ENCODE measurements around the gene ANKRD36C.
"Not testable (repeated sequence)": the region's sequence is repeated elsewhere in the genome, so short reads cannot be mapped to it uniquely, and the experiment has no call there.

GRCh38 chr2:95894443-95894842, 97.2 kb downstream of the ANKRD36C start:
- not testable (repeated sequence) for TF ChIP-seq SUZ12 (IDR thresholded peaks at IDR 0.05; ENCODE audit: extremely low read depth, insufficient read depth, insufficient read length); YY1 (IDR thresholded peaks at IDR 0.05; ENCODE audit: insufficient read depth, insufficient read length)
